Measurements from ENCODE around the gene MRTFA.

- TF ChIP-seq CTCF (IDR thresholded peaks at IDR 0.05) (no peak), POLR2A (IDR thresholded peaks at IDR 0.05) (no peak)
Measured at GRCh38 chr22:40635043-40635939, 1.2 kb downstream of the MRTFA start.

Measured in uterus (tissue), 2 donors.